Uterus (tissue), 2 donors: ENCODE data around the gene ADARB2.

ENCODE experiments used
- CTCF ChIP-seq, 4 experiments: fragments of 200-600 bp in 2 of 4; fragments of 450-650 bp in 2 of 4; sonication (generic) in 2 of 4; IDR thresholded peaks; one replicate each; pipeline ENCODE4 v1.5.1; 2016 to 2019; ENCODE audit warnings: antibody characterized with exemption in 4 of 4, mild to moderate bottlenecking in 2 of 4, moderate library complexity in 1 of 4
- POLR2A ChIP-seq, 2 donors: fragments of 450-650 bp; IDR thresholded peaks; one replicate each; pipeline ENCODE4 v1.6.1; 2016; ENCODE audit warnings: antibody characterized with exemption in 2 of 2, mild to moderate bottlenecking in 1 of 2, moderate library complexity in 1 of 2

DNA sequence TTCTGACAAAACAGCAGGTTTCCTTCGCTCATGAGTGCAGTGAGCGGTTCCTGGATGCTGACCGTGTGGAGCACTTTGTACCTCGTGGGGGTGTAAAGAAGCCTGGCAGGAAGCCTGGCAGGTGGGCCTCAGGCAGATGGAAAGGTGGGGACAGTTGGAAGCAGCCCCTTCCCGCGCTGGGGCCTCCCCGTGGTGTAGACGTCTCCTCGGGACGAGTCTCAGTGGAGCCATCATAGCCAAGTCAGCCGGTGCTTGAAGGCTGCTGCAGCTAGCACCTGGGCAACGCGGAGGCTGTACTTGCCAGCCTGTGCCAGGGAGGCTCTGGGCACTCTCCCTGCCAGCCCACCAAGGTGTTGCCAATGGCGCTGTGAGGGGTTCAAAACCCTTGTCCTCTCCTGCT, 526.7 kb downstream of the ADARB2 start:
- TF ChIP-seq POLR2A (IDR thresholded peaks at IDR 0.05) = no peak
- TF ChIP-seq CTCF (IDR thresholded peaks at IDR 0.05) = no peak
